ENCODE data around the gene MARK4.
"Not testable (repeated sequence)": the region's sequence is repeated elsewhere in the genome, so short reads cannot be mapped to it uniquely, and the experiment has no call there.

The MARK4 gene

GRCh38 chr19:45333609-45334303 is 82.7 kb downstream of the MARK4 start:
- no peak for FAIRE-seq

GRCh38 chr19:45334881-45335280 is 83.8 kb downstream of the MARK4 start:
- not testable (repeated sequence) for DNase-seq (ENCODE audit: insufficient read length); FAIRE-seq

More at GRCh38 chr19:45333609-45334303, 82.7 kb downstream of the MARK4 start:
- DNase-seq (ENCODE audit: insufficient read length), result no peak
- TF ChIP-seq POLR2A (IDR thresholded peaks at IDR 0.05; ENCODE audit: low read depth, low read length), result no peak
- TF ChIP-seq POLR2AphosphoS5 (IDR thresholded peaks at IDR 0.05; ENCODE audit: low read depth, low read length), result no peak
- TF ChIP-seq TAF1 (IDR thresholded peaks at IDR 0.05; ENCODE audit: borderline replicate concordance, low read depth, low read length), result no peak

- no peak for FAIRE-seq
- no peak for DNase-seq (ENCODE audit: insufficient read length)
- TF ChIP-seq POLR2AphosphoS5 (IDR thresholded peaks at IDR 0.05; ENCODE audit: low read depth, low read length), result no peak
Observed at GRCh38 chr19:45336696-45337251, 85.7 kb downstream of the MARK4 start.

- no peak for TF ChIP-seq POLR2AphosphoS5 (IDR thresholded peaks at IDR 0.05; ENCODE audit: low read depth, low read length)
- TF ChIP-seq TAF1 (IDR thresholded peaks at IDR 0.05; ENCODE audit: borderline replicate concordance, low read depth, low read length), result no peak
- TF ChIP-seq POLR2A (IDR thresholded peaks at IDR 0.05; ENCODE audit: low read depth, low read length), result no peak
- DNase-seq (ENCODE audit: insufficient read length), result no peak
- FAIRE-seq, result no peak
Observed at GRCh38 chr19:45339629-45340028, 88.6 kb downstream of the MARK4 start.

GRCh38 chr19:45340232-45340898 is 89.3 kb downstream of the MARK4 start, which contains the start of gene KLC3:
KLC3 (plus strand) TSS chr19:45340750; CDS start chr19:45345542, 4,792 bp downstream.
- DNase-seq (ENCODE audit: insufficient read length), result no peak
- no peak for TF ChIP-seq TAF1 (IDR thresholded peaks at IDR 0.05; ENCODE audit: borderline replicate concordance, low read depth, low read length)
- no peak for FAIRE-seq

GRCh38 chr19:45340899-45341453 is 89.9 kb downstream of the MARK4 start:
- no peak for FAIRE-seq
- TF ChIP-seq TAF1 (IDR thresholded peaks at IDR 0.05; ENCODE audit: borderline replicate concordance, low read depth, low read length) (no peak), POLR2A (IDR thresholded peaks at IDR 0.05; ENCODE audit: low read depth, low read length) (no peak), POLR2AphosphoS5 (IDR thresholded peaks at IDR 0.05; ENCODE audit: low read depth, low read length) (no peak)
- DNase-seq (ENCODE audit: insufficient read length), result no peak

- no peak for FAIRE-seq
- no peak for DNase-seq (ENCODE audit: insufficient read length)
- TF ChIP-seq TAF1 (IDR thresholded peaks at IDR 0.05; ENCODE audit: borderline replicate concordance, low read depth, low read length) (no peak), POLR2AphosphoS5 (IDR thresholded peaks at IDR 0.05; ENCODE audit: low read depth, low read length) (no peak), POLR2A (IDR thresholded peaks at IDR 0.05; ENCODE audit: low read depth, low read length) (no peak)
Observed at GRCh38 chr19:45342911-45343310, 91.8 kb downstream of the MARK4 start.

GRCh38 chr19:45344621-45345505 is 93.8 kb downstream of the MARK4 start:
- no peak for DNase-seq (ENCODE audit: insufficient read length)
- FAIRE-seq, result no peak
- no peak for TF ChIP-seq POLR2A (IDR thresholded peaks at IDR 0.05; ENCODE audit: low read depth, low read length)
- no peak for TF ChIP-seq POLR2AphosphoS5 (IDR thresholded peaks at IDR 0.05; ENCODE audit: low read depth, low read length)
- no peak for TF ChIP-seq TAF1 (IDR thresholded peaks at IDR 0.05; ENCODE audit: borderline replicate concordance, low read depth, low read length)

- DNase-seq (ENCODE audit: insufficient read length) (no peak), FAIRE-seq (no peak)
- TF ChIP-seq POLR2A (IDR thresholded peaks at IDR 0.05; ENCODE audit: low read depth, low read length), result no peak
- TF ChIP-seq TAF1 (IDR thresholded peaks at IDR 0.05; ENCODE audit: borderline replicate concordance, low read depth, low read length), result no peak
- no peak for TF ChIP-seq POLR2AphosphoS5 (IDR thresholded peaks at IDR 0.05; ENCODE audit: low read depth, low read length)
Observed at GRCh38 chr19:45345506-45345860, 94.4 kb downstream of the MARK4 start.

GRCh38 chr19:45346449-45346848 is 95.4 kb downstream of the MARK4 start:
- TF ChIP-seq POLR2A (IDR thresholded peaks at IDR 0.05; ENCODE audit: low read depth, low read length) (no peak), TAF1 (IDR thresholded peaks at IDR 0.05; ENCODE audit: borderline replicate concordance, low read depth, low read length) (no peak), POLR2AphosphoS5 (IDR thresholded peaks at IDR 0.05; ENCODE audit: low read depth, low read length) (no peak)
- FAIRE-seq, result no peak
- no peak for DNase-seq (ENCODE audit: insufficient read length)

- no peak for FAIRE-seq
Observed at GRCh38 chr19:45347570-45348366, 96.7 kb downstream of the MARK4 start.

More at GRCh38 chr19:45347570-45348366, 96.7 kb downstream of the MARK4 start:
- no peak for DNase-seq (ENCODE audit: insufficient read length)
- TF ChIP-seq TAF1 (IDR thresholded peaks at IDR 0.05; ENCODE audit: borderline replicate concordance, low read depth, low read length) (no peak), POLR2AphosphoS5 (IDR thresholded peaks at IDR 0.05; ENCODE audit: low read depth, low read length) (no peak), POLR2A (IDR thresholded peaks at IDR 0.05; ENCODE audit: low read depth, low read length) (no peak)
